ENCODE results near the gene FAXC.

FAXC gene

DNA sequence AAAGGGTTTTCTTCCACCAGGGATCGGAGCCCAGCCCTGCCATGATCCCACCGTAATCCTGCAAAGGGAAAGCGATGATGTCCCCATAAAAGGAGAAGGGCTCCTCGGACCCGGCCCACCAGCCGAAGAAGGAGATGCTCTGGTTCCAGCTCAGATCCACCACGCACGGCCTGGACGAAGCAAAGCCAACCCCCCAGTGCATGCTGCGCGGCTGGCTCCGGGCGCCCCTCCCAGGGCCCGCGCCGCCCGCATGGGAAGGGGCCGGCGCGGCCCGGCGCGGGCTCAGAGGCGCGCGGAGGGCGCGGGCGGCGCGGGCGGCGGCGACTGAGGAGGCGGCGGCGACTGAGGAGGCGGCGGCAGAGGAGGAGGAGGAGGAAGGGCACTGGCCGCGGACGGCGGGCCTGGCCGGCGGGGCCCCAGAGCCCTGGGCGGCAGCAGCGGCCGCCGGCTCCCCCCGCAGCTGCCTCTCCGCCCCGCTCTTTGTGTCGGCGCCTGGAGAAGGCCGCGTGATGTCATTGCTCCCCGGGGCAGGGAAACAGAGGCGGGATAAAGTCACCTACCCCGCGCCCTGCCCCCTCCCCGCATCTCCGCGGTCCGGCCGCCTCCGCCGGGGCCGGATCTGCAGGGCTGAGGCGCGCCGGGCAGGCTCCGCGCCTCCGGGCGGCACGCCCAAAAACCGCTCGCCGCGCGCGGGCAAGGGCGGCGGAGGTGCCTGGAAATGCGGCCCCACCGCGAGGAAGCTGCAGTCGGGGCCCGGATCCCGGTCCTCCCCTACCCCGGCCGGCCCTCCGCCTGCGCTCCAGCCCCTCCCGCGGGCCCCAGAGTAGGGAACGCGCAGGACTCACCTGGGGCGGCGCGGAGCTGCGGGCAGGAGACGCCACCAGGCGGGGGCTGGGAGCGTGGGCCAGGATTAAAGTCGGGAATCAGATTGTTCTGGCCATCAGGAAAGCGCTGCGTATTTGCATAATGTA lies at the start of gene FAXC:
TSS of gene FAXC (minus strand) at position 504 of the 971 bp plus-strand sequence. CDS start at position 202, 302 bp downstream.
- peak; percentile 73 to 75 for DNase-seq

DNA sequence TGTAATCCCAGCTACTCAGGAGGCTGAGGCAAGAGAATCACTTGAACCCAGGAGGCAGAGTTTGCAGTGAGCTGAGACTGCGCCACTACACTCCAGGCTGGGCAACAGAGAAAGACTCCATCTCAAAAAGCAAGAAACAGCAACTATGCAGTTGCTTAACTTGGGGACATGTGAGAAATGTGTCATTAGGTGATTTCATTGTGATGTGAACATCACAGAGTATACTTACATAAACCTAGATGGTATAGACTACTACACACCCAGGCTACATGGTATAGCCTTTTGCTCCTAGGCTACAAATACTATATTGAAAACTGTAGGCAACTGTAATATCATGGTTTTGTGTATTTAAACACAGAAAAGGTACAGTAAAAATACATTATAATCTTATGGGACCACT lies 47.8 kb upstream of the FAXC start:
- DNase-seq, result no peak

DNA sequence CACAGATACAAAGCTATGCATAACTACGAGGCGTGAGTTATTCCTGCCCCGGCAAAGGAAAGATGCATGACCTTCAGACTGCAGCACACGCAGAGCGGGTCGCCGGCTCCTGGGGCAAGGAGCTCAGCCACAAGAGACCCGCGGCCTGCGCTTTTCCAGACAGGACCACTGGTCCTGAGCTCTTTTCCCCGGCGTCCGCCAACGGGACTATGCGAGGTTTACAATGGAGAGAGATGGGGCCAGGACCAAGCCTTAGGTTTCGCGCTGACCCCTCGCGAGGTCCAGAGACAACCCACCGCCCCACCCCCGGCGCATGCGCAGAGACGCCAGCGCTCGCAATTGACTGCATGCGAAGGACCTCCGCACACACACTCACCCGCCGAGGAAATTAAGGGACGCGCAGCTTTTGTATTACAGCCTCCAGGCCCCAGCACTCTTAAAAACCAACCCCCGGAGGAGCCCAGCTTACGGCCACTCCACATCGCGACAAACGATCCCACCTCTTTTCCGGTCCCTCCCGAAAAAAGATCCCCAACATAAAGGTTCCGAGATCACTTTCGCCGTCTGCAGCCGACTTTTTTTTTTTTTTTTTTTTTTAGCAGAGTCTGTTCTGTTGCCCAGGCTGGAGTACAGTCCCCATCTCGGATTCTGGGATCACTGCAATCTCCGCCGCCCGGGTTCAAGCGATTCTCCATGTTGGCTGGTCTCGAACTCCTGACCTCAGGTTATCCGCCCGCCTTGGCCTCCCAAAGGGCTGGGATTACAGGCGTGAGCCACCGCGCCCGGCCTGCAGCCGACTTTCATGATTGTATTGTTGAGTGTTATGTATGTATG lies 44.4 kb upstream of the FAXC start, which contains the start of gene COQ3:
TSS of gene COQ3 (minus strand) at position 498 of the 834 bp plus-strand sequence. CDS start at position 482, 16 bp downstream.
- DNase-seq, result peak; percentile 61 to 65

- DNase-seq, result no peak
Measured at GRCh38 chr6:99393366-99393697, 43.9 kb upstream of the FAXC start.

GRCh38 chr6:99390896-99391295 lies 41.4 kb upstream of the FAXC start:
- DNase-seq, result no peak

- no peak for DNase-seq
Measured at GRCh38 chr6:99384507-99384906, 35.0 kb upstream of the FAXC start.

- DNase-seq, result no peak
Measured at GRCh38 chr6:99378636-99379035, 29.2 kb upstream of the FAXC start.

DNA sequence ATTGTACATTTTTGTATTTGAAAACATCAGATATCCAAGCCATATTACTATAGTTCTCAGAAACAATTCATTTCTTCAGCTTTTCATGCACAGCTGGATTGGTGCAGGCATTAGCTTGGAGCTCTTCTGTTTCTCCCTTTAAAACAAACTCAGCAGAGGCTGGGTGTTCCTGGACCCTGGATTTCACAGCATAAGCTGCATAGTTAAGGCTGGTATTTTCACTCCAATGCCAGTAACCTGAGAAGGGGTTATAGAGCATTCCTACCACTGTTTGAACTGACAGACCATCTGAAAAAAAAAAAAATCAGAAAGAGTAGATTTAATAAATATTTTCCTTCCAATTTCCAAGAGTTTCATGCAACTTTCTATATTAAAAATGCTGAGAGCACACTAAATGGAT lies 20.1 kb upstream of the FAXC start:
- DNase-seq, result no peak

DNA sequence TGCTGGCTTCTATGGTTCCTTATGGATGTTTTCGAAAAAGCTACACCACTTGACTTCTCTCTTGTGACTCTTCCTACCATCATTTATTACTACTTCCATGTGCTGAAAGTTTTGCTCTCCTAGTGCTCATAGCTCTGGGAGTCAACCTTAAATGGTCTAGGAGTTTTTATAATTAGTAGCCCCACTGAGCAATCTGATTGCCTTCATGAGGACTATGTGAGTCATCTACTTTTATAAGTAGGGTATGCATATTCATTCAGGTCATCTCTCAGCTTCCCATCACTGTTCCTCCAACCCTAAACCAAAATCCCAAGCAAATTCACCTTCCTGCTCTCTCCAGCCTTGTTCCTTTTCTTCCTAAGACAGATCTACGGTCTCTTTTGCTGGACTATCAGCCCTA lies 17.4 kb upstream of the FAXC start:
- no peak for DNase-seq

- no peak for DNase-seq
Measured at GRCh38 chr6:99364026-99364425, 14.6 kb upstream of the FAXC start.

- no peak for DNase-seq
Measured at GRCh38 chr6:99362678-99363268, 13.3 kb upstream of the FAXC start.

- no peak for DNase-seq
Measured at GRCh38 chr6:99359800-99360199, 10.3 kb upstream of the FAXC start.

- DNase-seq, result no peak
Measured at GRCh38 chr6:99356641-99357040, 7.2 kb upstream of the FAXC start.

- no peak for DNase-seq
Measured at GRCh38 chr6:99354983-99355382, 5.5 kb upstream of the FAXC start.

DNA sequence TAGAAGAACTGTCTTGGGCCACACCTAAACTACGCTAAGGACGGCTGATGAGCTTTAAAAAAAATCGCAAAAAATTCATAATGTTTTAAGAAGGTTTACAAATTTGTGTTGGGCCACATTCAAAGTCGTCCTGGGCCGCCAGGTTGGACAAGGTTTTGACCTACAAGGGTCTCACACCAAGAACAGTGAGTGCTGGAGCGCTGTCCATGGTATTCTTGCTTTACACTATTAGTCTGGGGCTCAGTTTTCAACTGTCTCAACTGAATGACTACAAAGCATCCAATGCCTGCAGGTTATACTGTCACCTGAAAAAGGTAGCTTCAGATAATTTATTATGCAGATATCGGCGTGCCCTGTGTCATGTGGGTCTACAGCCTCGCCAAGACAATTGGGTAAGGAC lies 3.7 kb upstream of the FAXC start:
- DNase-seq, result no peak

GRCh38 chr6:99350573-99350972 lies 1.1 kb upstream of the FAXC start:
- peak in 1 of 2 experiments; percentile 18 for DNase-seq

DNA sequence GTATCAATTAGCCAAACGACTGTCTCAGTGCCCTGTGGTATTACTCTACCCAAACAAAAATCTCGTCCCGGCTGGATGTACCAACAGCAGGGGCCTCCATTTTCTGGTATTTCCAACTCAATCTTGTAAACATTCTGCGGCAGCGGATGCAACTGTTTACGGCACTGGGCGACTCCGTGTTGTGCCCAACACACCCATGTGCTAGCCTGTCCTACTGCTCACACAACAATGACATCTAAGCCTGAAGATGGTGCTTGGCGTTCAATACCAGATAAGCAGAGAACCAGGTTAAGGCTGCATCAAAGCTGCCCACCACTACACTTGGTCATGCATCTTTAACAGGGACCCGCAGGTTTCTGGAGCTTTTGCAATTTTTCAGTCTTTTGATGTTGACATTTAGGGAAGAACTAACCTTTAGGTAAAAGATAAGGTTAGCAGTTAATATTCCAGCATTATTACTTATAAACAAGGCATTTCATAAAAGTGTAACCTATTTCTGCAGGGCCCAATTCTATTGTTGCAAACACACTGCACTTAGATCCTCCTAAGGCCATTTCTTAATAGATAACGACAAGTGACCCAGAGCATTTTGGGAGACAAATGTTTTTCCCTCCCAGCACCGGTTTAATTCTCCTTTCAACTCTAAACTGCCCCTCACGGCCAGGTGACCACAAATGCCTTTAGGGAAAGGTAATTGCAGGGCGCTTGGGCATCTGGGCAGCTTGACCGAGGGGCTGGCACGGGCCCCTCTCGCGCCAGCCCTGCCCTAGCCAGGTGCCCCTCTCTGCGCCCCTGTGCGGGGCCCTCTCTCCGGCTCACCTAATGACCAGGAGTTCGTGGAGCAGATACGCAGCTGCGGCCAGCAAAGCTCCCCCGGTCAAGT lies 945 bp downstream of the FAXC start:
- DNase-seq, result peak in 1 of 2 experiments; percentile 27

- no peak for DNase-seq
Measured at GRCh38 chr6:99347804-99348203, 1.7 kb downstream of the FAXC start.

DNA sequence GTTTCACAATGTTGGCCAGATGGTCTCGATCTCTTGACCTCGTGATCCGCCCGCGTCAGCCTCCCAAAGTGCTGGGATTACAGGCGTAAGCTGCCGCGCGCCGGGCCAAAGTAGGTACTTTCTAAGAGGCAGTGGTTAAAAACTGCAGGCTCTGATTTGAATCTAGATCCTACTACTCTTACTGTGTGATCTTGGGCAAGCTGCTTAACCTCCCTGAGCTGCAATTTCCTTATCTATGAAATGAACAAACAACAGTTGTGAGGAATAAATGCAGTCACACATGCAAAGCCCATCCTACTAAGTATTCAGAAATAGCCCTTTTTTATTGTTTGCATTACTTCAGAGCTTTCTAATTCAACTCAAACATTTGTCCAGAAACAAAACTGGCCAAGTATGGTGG lies 2.9 kb downstream of the FAXC start:
- no peak for DNase-seq

DNA sequence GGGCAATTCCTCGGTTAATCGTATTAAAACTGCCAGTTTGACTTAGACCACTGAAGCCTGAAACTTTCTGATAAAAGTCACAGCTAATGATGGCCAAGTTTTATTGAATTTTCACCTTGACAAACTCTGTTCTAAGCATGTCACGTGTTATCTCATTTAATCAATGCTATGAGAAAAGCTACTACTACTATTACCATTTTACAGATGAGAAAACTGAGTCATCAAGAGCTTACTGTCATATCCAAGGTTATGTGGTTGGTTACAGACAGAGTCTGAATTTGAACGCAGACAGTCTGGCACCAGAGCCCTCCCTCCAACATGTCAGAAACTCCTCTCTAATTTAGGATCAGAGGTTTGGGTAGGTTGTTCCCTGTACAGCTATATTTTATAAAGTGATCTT lies 4.3 kb downstream of the FAXC start:
- DNase-seq, result no peak

DNA sequence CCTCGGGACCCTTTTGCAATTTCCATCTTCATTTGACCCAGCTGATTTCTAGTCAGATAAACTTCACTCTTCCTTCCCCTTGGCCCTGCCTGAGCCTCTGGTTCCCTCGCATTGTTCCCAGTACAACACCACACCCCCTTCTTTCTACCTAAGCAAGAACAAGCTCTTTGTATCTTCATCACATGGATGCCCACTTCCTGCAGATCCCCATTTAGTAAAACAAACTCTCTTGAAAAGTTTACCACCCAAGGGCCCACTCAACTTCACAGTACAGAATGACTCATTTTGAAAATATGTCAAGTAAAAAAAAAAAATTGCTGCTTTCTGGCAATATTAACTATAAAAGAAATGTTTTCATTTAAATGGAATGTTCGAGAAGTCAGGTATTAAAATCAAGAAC lies 5.2 kb downstream of the FAXC start:
- DNase-seq, result no peak

DNA sequence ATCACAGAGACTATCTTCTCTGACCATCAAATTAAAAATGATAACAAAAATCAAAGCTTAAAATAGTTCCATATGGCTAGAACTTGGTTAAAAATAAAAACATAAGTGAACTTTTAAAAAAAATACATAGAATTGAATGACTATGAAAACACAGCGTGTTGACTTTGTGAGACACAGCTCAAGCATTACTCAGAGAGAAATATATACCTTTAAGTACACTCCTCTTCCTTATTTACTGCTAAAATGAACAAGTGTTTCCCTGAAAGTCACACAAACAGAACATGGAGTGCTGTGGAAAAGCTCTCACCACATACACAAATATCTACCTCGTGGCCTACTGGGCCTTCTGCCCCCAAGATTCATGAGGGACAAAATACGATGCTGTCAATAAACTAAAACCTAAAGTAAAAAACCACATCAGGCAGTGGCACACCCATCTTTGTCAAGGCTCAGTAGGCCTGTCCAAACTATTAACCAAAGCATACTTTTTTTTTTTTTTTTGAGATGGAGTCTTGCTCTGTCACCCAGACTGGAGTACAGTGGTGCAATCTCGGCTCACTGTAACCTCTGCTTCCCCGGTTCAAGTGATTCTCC lies 7.5 kb downstream of the FAXC start:
- DNase-seq, result no peak

All from NCI-H2081 (cell line).